ENCODE results near the gene DDX39A.

Gene DDX39A

DNA sequence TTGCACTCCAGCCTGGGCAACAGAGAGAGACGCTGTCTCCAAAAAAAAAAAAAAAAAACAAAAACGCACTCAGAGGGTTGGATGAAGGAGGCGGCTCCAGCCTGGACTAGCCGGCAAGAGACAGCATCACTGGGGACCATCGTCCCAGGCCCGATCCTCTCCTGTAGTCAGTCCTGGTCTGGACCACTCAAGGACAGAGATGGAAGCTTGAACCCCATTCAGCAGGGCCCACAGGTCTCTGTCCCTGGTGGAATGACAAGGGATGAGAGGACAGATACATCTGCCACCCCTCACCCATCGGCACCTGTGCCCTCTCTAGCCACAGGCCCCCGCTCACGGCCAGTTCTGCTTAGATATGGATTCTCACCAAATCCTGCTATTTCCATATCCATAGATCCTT, 23.9 kb downstream of the DDX39A start:
- Mint-ChIP-seq H3K4me3 (no peak overlapping the region), H3K27me3 (ENCODE audit: low read depth, poor library complexity) (peaks cover 3% of the 10 kb centered on the region), H3K27ac (no peak overlapping the region), H3K4me1 (peaks cover 9% of the 10 kb centered on the region), H3K9me3 (no peaks in the 10 kb centered on the region), H3K36me3 (ENCODE audit: low read depth) (no peaks in the 10 kb centered on the region)
- no peak for DNase-seq
- TF ChIP-seq, protein P1, sequence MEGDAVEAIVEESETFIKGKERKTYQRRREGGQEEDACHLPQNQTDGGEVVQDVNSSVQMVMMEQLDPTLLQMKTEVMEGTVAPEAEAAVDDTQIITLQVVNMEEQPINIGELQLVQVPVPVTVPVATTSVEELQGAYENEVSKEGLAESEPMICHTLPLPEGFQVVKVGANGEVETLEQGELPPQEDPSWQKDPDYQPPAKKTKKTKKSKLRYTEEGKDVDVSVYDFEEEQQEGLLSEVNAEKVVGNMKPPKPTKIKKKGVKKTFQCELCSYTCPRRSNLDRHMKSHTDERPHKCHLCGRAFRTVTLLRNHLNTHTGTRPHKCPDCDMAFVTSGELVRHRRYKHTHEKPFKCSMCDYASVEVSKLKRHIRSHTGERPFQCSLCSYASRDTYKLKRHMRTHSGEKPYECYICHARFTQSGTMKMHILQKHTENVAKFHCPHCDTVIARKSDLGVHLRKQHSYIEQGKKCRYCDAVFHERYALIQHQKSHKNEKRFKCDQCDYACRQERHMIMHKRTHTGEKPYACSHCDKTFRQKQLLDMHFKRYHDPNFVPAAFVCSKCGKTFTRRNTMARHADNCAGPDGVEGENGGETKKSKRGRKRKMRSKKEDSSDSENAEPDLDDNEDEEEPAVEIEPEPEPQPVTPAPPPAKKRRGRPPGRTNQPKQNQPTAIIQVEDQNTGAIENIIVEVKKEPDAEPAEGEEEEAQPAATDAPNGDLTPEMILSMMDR (IDR thresholded peaks at IDR 0.05): no peak

GRCh38 chr19:14394167-14394566, 25.0 kb downstream of the DDX39A start:
- H3K27me3 Mint-ChIP-seq (ENCODE audit: low read depth, poor library complexity): peaks cover 3% of the 10 kb centered on the region
- no peaks in the 10 kb centered on the region for H3K9me3 Mint-ChIP-seq
- no peak overlapping the region for H3K4me3 Mint-ChIP-seq
- no peak overlapping the region for H3K27ac Mint-ChIP-seq
- H3K36me3 Mint-ChIP-seq (ENCODE audit: low read depth): no peaks in the 10 kb centered on the region
- no peak for DNase-seq
- TF ChIP-seq, protein P1 (IDR thresholded peaks at IDR 0.05): no peak
- H3K4me1 Mint-ChIP-seq: peaks cover 9% of the 10 kb centered on the region

- no peak for DNase-seq
- H3K27me3 Mint-ChIP-seq (ENCODE audit: low read depth, poor library complexity): peaks cover 3% of the 10 kb centered on the region
- H3K4me3 Mint-ChIP-seq: no peak overlapping the region
- TF ChIP-seq, protein P1 (IDR thresholded peaks at IDR 0.05): no peak
- H3K27ac Mint-ChIP-seq: no peak overlapping the region
- H3K9me3 Mint-ChIP-seq: no peaks in the 10 kb centered on the region
- peaks cover 14% of the 10 kb centered on the region for H3K4me1 Mint-ChIP-seq
- no peaks in the 10 kb centered on the region for H3K36me3 Mint-ChIP-seq (ENCODE audit: low read depth)
Observed at GRCh38 chr19:14393329-14393728, 25.8 kb downstream of the DDX39A start.

- Mint-ChIP-seq H3K9me3 (no peaks in the 10 kb centered on the region), H3K4me3 (no peak overlapping the region), H3K36me3 (ENCODE audit: low read depth) (no peaks in the 10 kb centered on the region), H3K27me3 (ENCODE audit: low read depth, poor library complexity) (peaks cover 3% of the 10 kb centered on the region), H3K27ac (peak overlapping the region; percentile 88), H3K4me1 (peaks cover 14% of the 10 kb centered on the region)
- TF ChIP-seq, protein P1 (IDR thresholded peaks at IDR 0.05): no peak
- no peak for DNase-seq
Observed at GRCh38 chr19:14391156-14391821, 27.9 kb downstream of the DDX39A start.

GRCh38 chr19:14390548-14390947, 28.6 kb downstream of the DDX39A start:
- Mint-ChIP-seq H3K4me1 (peaks cover 14% of the 10 kb centered on the region), H3K9me3 (no peaks in the 10 kb centered on the region), H3K27ac (peak overlapping the region; percentile 88), H3K36me3 (ENCODE audit: low read depth) (no peaks in the 10 kb centered on the region), H3K4me3 (no peak overlapping the region), H3K27me3 (ENCODE audit: low read depth, poor library complexity) (peaks cover 3% of the 10 kb centered on the region)
- TF ChIP-seq, protein P1 (IDR thresholded peaks at IDR 0.05): no peak
- DNase-seq: no peak

- Mint-ChIP-seq H3K27me3 (ENCODE audit: low read depth, poor library complexity) (no peaks in the 10 kb centered on the region), H3K9me3 (no peaks in the 10 kb centered on the region), H3K36me3 (ENCODE audit: low read depth) (no peaks in the 10 kb centered on the region), H3K4me3 (no peak overlapping the region), H3K27ac (no peak overlapping the region), H3K4me1 (peaks cover 31% of the 10 kb centered on the region)
- TF ChIP-seq, protein P1 (IDR thresholded peaks at IDR 0.05): no peak
- DNase-seq: no peak
Observed at GRCh38 chr19:14385492-14385891, 33.6 kb downstream of the DDX39A start.

All from nephron progenitor cell (in vitro differentiated cells).